K562 treated with DMSO at 1 percent for 4 hours (cell line): ENCODE measurements around the gene CYBB. TPM values are rescaled to one million over a fixed set of nuclear protein-coding genes. Genes with fewer than 3 reads are reported as not detected.

Source experiments
- total RNA-seq: library from RNA; unstranded; fragments of 300-600 nt; gene quantifications from 2 replicates; pipeline ENCODE4 v1.2.3, GENCODE V29; 2022; ENCODE audit not compliant: insufficient read depth

CYBB gene
- total RNA-seq: 1.1 and 1.4 TPM in 2 replicates

GRCh38 chrX:37779857-37780256, at the start of gene CYBB:
Gene CYBB, plus strand, starts transcription at chrX:37780059. Its CDS starts 19 bp downstream, at chrX:37780078.

GRCh38 chrX:37846934-37847732, 67.3 kb downstream of the CYBB start, which contains the start of gene DYNLT3:
Gene DYNLT3, minus strand, starts transcription at chrX:37847571. Its CDS starts 61 bp downstream, at chrX:37847510.

Other genes starting within 250 kb of the CYBB start
- gene LANCL3, start 208.4 kb upstream of the CYBB start, total RNA-seq: 1.7 and 2.8 TPM in 2 replicates
- gene XK, start 94.3 kb upstream of the CYBB start, total RNA-seq: 11.9 and 13.8 TPM in 2 replicates
- gene DYNLT3, start 67.5 kb downstream of the CYBB start, total RNA-seq: 7.0 and 8.6 TPM in 2 replicates
- 0.41 and 0.42 TPM in 2 replicates for gene SYTL5, start 226.5 kb downstream of the CYBB start, total RNA-seq